HepG2 (cell line): Measurements from ENCODE around the gene COMMD9. TPM values are rescaled to one million over a fixed set of nuclear protein-coding genes. Genes with fewer than 3 reads are reported as not detected.

Experiments
- AKAP8 ChIP-seq: sonication (generic); formaldehyde crosslinking; IDR thresholded peaks from 2 replicates; pipeline ENCODE4 v1.5.1; 2020; ENCODE audit warnings: mild to moderate bottlenecking, missing genetic modification reagents
- AKNA ChIP-seq: sonication (generic); formaldehyde crosslinking; IDR thresholded peaks from 2 replicates; pipeline ENCODE4 v1.4.0; 2020; ENCODE audit warnings: missing genetic modification reagents, borderline replicate concordance
- CC2D1A ChIP-seq: sonication (generic); formaldehyde crosslinking; IDR thresholded peaks from 2 replicates; pipeline ENCODE4 v1.8.1; 2023; ENCODE audit warnings: mild to moderate bottlenecking, missing genetic modification reagents
- ETV6 ChIP-seq: sonication (generic); formaldehyde crosslinking; conservative IDR thresholded peaks from 2 replicates; pipeline ENCODE4 v1.4.0; 2020; ENCODE audit warnings: missing genetic modification reagents
- GMEB2 ChIP-seq: IDR thresholded peaks from 2 replicates; pipeline ENCODE4 v1.6.1; 2016; ENCODE audit warnings: missing biosample characterization, missing genetic modification reagents, low read depth
- HHEX ChIP-seq: IDR thresholded peaks from 2 replicates; pipeline ENCODE4 v1.6.1; 2016; ENCODE audit warnings: control low read depth
- JDP2 ChIP-seq: sonication (generic); formaldehyde crosslinking; IDR thresholded peaks from 2 replicates; pipeline ENCODE4 v1.8.1; 2022; ENCODE audit warnings: missing genetic modification reagents, borderline replicate concordance
- JUN ChIP-seq: sonication (generic); formaldehyde crosslinking; IDR thresholded peaks from 2 replicates; pipeline ENCODE4 v1.4.0; 2020; ENCODE audit warnings: mild to moderate bottlenecking, missing genetic modification reagents
- KMT2B ChIP-seq: IDR thresholded peaks from 2 replicates; pipeline ENCODE4 v1.6.1; 2016; ENCODE audit warnings: missing genetic modification reagents, missing compliant biosample characterization
- MAZ ChIP-seq, 2 experiments: sonication (generic) in 1 of 2; formaldehyde crosslinking in 1 of 2; IDR thresholded peaks; 2 replicates each; pipeline versions ENCODE4 v1.5.0 to v1.6.1; 2012 to 2020; ENCODE audit warnings: low read depth in 2 of 2, mild to moderate bottlenecking in 2 of 2, borderline replicate concordance in 1 of 2, improper control_type of control experiment in 1 of 2, low read length in 1 of 2, missing genetic modification reagents in 1 of 2, moderate library complexity in 1 of 2
- NPAS2 ChIP-seq: sonication (generic); formaldehyde crosslinking; IDR thresholded peaks from 2 replicates; pipeline ENCODE4 v1.8.0; 2022; ENCODE audit warnings: mild to moderate bottlenecking, missing genetic modification reagents, borderline replicate concordance
- RCOR2 ChIP-seq: IDR thresholded peaks from 2 replicates; pipeline ENCODE4 v1.6.1; 2016; ENCODE audit warnings: missing biosample characterization, missing genetic modification reagents
- RORA ChIP-seq: sonication (generic); formaldehyde crosslinking; IDR thresholded peaks from 2 replicates; pipeline ENCODE4 v1.5.0; 2020; ENCODE audit warnings: mild to moderate bottlenecking, missing genetic modification reagents, moderate library complexity
- SMARCC2 ChIP-seq: fragments of 450-650 bp; IDR thresholded peaks from 2 replicates; pipeline ENCODE4 v1.6.1; 2017; ENCODE audit warnings: antibody characterized with exemption, mild to moderate bottlenecking
- SP1 ChIP-seq, 2 experiments: fragments of 450-650 bp in 1 of 2; sonication (generic) in 1 of 2; formaldehyde crosslinking in 1 of 2; IDR thresholded peaks; 2 replicates each; pipeline versions ENCODE4 v1.4.0 to v1.6.1; 2016 to 2020; ENCODE audit warnings: missing genetic modification reagents in 1 of 2
- ZC3H13 ChIP-seq: sonication (generic); formaldehyde crosslinking; IDR thresholded peaks from 2 replicates; pipeline ENCODE4 v1.8.1; 2023; ENCODE audit warnings: mild to moderate bottlenecking, missing genetic modification reagents, moderate library complexity
- ZFX ChIP-seq: sonication (generic); formaldehyde crosslinking; IDR thresholded peaks from 2 replicates; pipeline ENCODE4 v1.4.0; 2020; ENCODE audit warnings: mild to moderate bottlenecking, low read depth, missing genetic modification reagents, moderate library complexity
- ZKSCAN1 ChIP-seq: fragments of 150-350 bp; IDR thresholded peaks from 2 replicates; pipeline ENCODE4 v1.6.1; 2014; ENCODE audit warnings: low read length
- ZNF230 ChIP-seq: sonication (generic); formaldehyde crosslinking; IDR thresholded peaks from 2 replicates; pipeline ENCODE4 v1.4.0; 2020; ENCODE audit warnings: mild to moderate bottlenecking, missing genetic modification reagents
- ZNF30 ChIP-seq: sonication (generic); formaldehyde crosslinking; IDR thresholded peaks from 2 replicates; pipeline ENCODE4 v1.5.0; 2020; ENCODE audit warnings: mild to moderate bottlenecking, missing genetic modification reagents
- ZNF432 ChIP-seq: sonication (generic); formaldehyde crosslinking; IDR thresholded peaks from 2 replicates; pipeline ENCODE4 v1.5.0; 2020; ENCODE audit warnings: missing genetic modification reagents, mild to moderate bottlenecking, borderline replicate concordance
- ZNF776 ChIP-seq: sonication (generic); formaldehyde crosslinking; IDR thresholded peaks from 2 replicates; pipeline ENCODE4 v1.4.0; 2020; ENCODE audit warnings: mild to moderate bottlenecking, missing genetic modification reagents
- polyA plus RNA-seq, 8 experiments: library from polyadenylated mRNA; depleted of rRNA in 3 of 8; stranded (reverse) in 7 of 8; unstranded in 1 of 8; fragments of >200 nt; fragmentation: Illumina TruSeq in 4 of 8; extraction: Trizol in 4 of 8; gene quantifications; 2 replicates each; pipeline versions ENCODE4 v1.2.1 to v1.2.3, GENCODE V29; 2011 to 2016; ENCODE audit warnings: low read depth in 4 of 8, missing spikeins in 1 of 8, mixed read lengths in 1 of 8; ENCODE audit not compliant: insufficient read depth in 1 of 8
- total RNA-seq, 5 experiments: library from RNA; depleted of rRNA; stranded (reverse); fragments of >200 nt; fragmentation: Illumina TruSeq; extraction: Trizol; gene quantifications; 2 replicates each; pipeline ENCODE4 v1.2.3, GENCODE V29; 2016; ENCODE audit warnings: low read depth in 1 of 5
- TF ChIP-seq, protein P1 (sequence below): fragments of 450-650 bp; IDR thresholded peaks from 2 replicates; pipeline ENCODE4 v1.6.1; 2016

The COMMD9 gene
- total and polyA plus RNA-seq, 2 of the 13 experiments (the other 11 are each of a cell fraction or from before 2014, with no cell fraction given): 47.3 to 76.7 TPM

DNA sequence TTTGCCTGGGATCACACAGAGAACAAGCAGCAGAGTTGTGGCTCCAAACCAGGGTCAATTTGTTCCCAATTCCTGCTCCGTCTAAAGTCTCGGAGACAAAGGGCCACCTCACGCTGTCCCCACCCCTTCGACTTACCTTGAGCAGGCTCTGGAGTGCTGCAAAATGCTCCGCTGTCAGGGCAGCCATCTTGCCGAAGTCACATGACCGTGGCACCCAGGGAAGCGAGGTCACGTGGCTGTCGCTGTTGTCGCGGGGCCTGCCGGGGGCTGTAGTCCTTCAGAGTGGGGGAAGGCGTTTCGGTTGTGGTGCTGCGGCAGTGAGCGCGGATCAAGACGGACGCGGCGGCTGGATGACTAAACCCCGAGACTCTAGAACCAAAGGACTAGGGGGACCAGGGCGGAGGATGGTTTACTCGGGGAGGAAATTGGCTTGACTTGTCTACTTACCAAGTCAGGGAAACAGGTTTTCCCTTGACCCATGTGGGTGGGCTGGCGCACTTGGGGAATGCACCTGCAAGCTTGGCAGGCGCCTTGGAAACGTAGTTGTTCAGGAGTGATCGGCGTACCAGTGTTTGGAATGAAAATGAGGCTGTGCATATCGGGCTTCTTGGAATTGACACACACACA, at the start of gene COMMD9 (continued):
- TF ChIP-seq ZNF230 (peak; percentile 68; the same call in 1 of the 2 replicates), ZKSCAN1 (0 out of 2 replicates have a peak, but pooled peaks have one; percentile 26), ZNF30 (CRISPR knock-in tag) (no peak), NPAS2 (CRISPR knock-in tag) (no peak), RCOR2 (CRISPR knock-in tag) (no peak), ZNF432 (no peak), AKAP8 (no peak), MAZ (IDR thresholded peaks at IDR 0.05; ENCODE audit: borderline replicate concordance, low read depth, low read length) (no peak), MAZ (CRISPR knock-in tag; IDR thresholded peaks at IDR 0.05; ENCODE audit: low read depth) (0 out of 2 replicates have a peak, but pooled peaks have one; percentile 41), GMEB2 (CRISPR knock-in tag) (no peak), JUN (CRISPR knock-in tag) (no peak), AKNA (CRISPR knock-in tag) (no peak), CC2D1A (CRISPR knock-in tag) (no peak), SMARCC2 (no peak), SP1 (IDR thresholded peaks at IDR 0.05) (no peak), SP1 (CRISPR knock-in tag; IDR thresholded peaks at IDR 0.05) (peak; percentile 62; the same call in 1 of the 2 replicates), HHEX (CRISPR knock-in tag) (no peak), KMT2B (CRISPR knock-in tag) (peak; percentile 96), ZFX (CRISPR knock-in tag) (0 out of 2 replicates have a peak, but pooled peaks have one; percentile 49), ZC3H13 (CRISPR knock-in tag) (no peak), RORA (CRISPR knock-in tag) (no peak), JDP2 (CRISPR knock-in tag) (no peak), ZNF776 (no peak), ETV6 (no peak)
- TF ChIP-seq, protein P1, sequence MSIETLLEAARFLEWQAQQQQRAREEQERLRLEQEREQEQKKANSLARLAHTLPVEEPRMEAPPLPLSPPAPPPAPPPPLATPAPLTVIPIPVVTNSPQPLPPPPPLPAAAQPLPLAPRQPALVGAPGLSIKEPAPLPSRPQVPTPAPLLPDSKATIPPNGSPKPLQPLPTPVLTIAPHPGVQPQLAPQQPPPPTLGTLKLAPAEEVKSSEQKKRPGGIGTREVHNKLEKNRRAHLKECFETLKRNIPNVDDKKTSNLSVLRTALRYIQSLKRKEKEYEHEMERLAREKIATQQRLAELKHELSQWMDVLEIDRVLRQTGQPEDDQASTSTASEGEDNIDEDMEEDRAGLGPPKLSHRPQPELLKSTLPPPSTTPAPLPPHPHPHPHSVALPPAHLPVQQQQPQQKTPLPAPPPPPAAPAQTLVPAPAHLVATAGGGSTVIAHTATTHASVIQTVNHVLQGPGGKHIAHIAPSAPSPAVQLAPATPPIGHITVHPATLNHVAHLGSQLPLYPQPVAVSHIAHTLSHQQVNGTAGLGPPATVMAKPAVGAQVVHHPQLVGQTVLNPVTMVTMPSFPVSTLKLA: peak; percentile 97
